Liver (tissue), 3 donors: ENCODE data around the gene ATP2B1.

Experiments used
- ATF3 ChIP-seq: IDR thresholded peaks from 2 replicates; pipeline ENCODE4 v1.6.1; 2016; ENCODE audit warnings: antibody characterized with exemption
- CTCF ChIP-seq: fragments of 150-350 bp; IDR thresholded peaks from 2 replicates; pipeline ENCODE4 v1.5.1; 2017; ENCODE audit warnings: improper control_type of control experiment, low read depth, low read length; ENCODE audit not compliant: missing input control
- EGR1 ChIP-seq, 2 donors: IDR thresholded peaks; 2 replicates each; pipeline ENCODE4 v1.6.1; 2016 to 2018; ENCODE audit warnings: antibody characterized with exemption in 2 of 2, low read depth in 2 of 2
- FOXA1 ChIP-seq: IDR thresholded peaks from 2 replicates; pipeline ENCODE4 v1.6.1; 2016; ENCODE audit warnings: antibody characterized with exemption
- GABPA ChIP-seq, 2 donors: IDR thresholded peaks in 1 of 2; conservative IDR thresholded peaks in 1 of 2; 2 replicates each; pipeline ENCODE4 v1.6.1; 2016; ENCODE audit warnings: antibody characterized with exemption in 2 of 2, mild to moderate bottlenecking in 1 of 2, moderate library complexity in 1 of 2
- MAX ChIP-seq: IDR thresholded peaks from 2 replicates; pipeline ENCODE4 v1.6.1; 2016; ENCODE audit warnings: antibody characterized with exemption
- NR2F2 ChIP-seq: IDR thresholded peaks from 2 replicates; pipeline ENCODE4 v1.6.1; 2016; ENCODE audit warnings: antibody characterized with exemption
- RAD21 ChIP-seq, 2 donors: IDR thresholded peaks; 2 replicates each; pipeline ENCODE4 v1.6.1; 2016; ENCODE audit warnings: antibody characterized with exemption in 2 of 2, mild to moderate bottlenecking in 2 of 2
- TAF1 ChIP-seq: conservative IDR thresholded peaks from 2 replicates; pipeline ENCODE4 v1.6.1; 2016; ENCODE audit warnings: antibody characterized with exemption, mild to moderate bottlenecking
- donor health status: healthy.
- donor health status: healthy.

- TF ChIP-seq NR2F2 = no peak
- TF ChIP-seq CTCF = no peak
- no peak for TF ChIP-seq GABPA (IDR thresholded peaks at IDR 0.05 in 1 of 2, conservative IDR thresholded peaks at IDR 0.05 in 1 of 2)
- TF ChIP-seq MAX = no peak
- TF ChIP-seq EGR1 (IDR thresholded peaks at IDR 0.05; ENCODE audit: low read depth in 2 of 2) = no peak
- no peak for TF ChIP-seq TAF1
- TF ChIP-seq FOXA1 = no peak
- no peak for TF ChIP-seq RAD21 (IDR thresholded peaks at IDR 0.05)
- no peak for TF ChIP-seq ATF3
These were observed 22.5 kb upstream of the ATP2B1 start for GRCh38 chr12:89731089-89731488.
